Embryonic facial prominence (tissue), 1 donor: ENCODE results near the gene RERE.
"Not testable (repeated sequence)": the region's sequence is repeated elsewhere in the genome, so short reads cannot be mapped to it uniquely, and the experiment has no call there.

Experiments used
- DNase-seq: peaks from one replicate; pipeline ENCODE4 v3.0.0-alpha.2; 2016; ENCODE audit errors: extremely low spot score

RERE gene

DNA sequence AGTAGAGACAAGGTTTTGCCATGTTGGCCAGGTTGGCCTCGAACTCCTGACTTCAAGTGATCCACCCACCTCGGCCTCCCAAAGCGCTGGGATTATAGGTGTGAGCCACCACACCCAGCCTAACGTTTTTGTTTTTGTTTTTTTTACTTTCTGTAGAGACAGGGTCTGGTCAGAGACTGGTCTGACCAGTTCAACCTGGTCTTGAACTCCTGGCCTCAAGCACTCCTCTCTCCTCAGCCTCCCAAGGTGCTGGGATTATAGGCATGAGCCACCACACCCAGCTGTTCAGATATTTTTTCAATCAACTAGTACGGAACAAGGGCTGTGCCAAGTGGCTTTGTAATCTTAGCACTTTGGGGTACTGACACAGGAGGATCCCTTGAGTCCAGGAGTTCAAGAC is 209.5 kb downstream of the RERE start:
- no peak for DNase-seq

DNA sequence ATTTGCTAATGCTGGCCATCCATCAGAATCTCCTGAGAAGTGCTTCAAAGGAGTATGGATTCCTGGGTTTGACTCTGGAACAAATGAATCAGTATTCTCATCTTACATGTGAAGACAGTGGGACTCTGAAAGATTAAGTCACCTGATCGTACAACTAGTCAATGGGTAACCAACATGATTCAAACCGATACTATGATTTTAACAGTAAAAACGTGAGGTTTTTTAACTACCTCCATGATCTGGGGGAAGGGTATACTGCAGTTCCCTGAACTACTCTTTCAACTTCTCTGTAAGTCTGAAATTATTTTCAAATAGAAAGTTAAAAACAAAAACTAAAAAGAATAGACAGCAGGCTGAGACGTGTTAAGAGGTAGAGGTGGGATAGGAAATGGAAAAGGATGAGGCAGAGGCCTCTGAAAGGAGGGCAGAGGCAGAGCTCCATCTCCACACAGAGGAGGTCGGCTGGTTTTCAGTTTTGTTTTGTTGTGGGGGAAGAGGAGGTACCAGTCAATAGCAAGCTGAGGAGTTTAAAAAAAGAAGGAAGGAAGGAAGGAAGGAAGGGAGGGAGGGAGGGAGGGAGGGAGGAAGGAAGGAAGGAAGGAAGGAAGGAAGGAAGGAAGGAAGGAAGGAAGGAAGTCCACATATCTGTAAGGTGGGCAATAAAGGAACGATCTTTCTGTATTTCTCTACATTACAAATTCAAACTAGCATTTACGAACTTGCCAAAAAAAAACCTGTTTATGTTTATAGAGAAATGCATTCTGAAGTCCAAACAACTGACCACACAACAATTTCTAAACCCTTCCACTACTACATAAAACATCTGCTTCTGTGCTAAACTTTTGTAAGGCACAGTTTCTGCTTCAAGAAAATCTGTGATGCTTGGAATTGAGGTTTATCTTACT is 213.1 kb downstream of the RERE start:
- DNase-seq = no peak

DNA sequence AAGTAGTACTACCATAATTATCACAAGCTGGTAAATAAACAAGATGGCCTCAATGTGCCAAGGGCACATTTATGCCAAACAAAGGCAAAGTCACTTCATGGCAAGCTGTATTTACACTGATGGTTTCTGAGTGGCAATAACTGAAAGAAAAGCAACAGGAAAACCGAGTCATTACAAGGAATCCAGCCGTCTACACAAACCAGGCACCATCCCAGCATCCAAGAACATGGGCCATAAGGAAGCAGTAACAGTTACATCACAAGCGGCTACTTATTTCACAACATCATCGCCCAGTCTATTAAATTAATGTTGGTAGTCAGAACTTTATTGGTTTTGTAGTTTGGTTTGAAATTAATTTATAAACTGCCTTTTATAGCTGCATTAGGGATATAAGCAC is 214.2 kb downstream of the RERE start:
- no peak for DNase-seq

DNA sequence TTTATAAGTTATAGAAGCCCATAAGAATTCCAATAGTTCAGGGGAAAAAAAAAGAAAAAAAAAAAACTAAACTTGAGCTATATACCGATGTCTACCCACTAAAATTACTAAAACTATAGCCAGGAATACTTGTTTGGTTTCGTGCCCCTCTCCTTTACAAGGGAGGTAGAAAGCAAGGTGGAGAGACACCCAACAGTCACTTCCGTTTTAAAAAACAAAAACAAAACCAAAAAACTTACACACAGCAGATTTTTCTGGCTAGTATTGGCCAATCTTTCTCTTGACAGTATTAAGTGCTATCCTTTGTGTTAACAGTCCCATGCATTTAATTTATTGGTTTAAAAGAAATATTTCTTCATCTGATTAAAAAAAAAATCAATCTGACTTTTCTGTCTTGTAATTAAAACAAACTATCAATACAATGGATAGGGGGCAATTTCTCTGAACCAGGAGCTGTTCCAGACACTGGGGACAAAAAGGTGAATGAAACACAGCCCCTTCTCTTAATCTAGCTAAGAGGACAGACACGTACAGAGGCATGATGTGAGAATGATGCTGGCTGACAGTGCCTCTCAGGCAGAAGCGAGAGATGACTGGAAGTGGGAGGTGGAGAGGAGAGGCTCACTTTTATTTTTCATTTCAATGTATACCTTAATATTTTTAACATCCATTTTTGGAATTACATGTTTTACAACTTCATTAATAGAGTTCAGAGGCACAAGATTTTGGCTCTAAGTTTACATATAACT is 214.8 kb downstream of the RERE start:
- no peak for DNase-seq

DNA sequence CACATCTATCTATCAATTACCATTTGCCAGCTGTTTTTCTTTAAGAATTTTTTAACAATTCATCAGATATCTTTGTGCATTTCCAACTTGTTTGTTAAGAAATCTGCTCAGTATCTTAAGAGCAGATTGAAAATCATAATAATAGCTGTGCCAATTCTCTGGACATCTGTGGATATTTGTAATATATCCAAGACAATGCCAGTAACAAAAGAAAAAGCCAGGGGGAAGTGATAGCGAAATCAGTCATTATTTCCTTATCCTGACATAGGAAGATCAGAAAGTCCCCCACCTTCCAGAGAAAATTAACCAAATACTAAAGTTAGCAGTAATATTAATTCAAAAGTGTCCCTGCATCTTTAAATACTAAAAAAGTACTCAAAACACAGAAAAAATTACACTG is 217.1 kb downstream of the RERE start:
- no peak for DNase-seq

DNA sequence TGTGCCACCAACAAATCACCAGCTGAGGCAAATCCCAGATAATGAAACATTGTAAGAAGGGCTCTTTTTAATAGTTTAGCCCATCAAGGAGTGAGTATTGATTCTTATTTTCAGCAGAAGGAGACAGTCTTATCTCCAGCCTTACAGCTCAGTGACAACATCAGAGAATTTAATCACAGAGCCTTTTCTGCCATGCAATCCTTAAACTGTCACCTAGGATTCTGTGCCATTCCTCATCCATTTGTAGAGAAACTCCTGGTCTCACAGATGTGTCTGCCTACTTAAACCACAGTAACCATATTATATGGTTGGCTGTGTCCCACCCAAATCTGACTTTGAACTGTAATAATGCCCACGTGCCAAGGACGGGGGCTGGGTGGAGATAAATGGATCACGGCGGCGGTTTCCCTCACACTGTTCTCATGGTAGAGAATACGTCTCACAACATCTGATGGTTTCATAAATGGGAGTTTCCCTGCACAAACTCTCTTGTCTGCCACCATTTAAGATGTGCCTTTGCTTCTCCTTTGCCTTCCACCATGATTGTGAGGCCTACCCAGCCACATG is 217.7 kb downstream of the RERE start:
- no peak for DNase-seq

DNA sequence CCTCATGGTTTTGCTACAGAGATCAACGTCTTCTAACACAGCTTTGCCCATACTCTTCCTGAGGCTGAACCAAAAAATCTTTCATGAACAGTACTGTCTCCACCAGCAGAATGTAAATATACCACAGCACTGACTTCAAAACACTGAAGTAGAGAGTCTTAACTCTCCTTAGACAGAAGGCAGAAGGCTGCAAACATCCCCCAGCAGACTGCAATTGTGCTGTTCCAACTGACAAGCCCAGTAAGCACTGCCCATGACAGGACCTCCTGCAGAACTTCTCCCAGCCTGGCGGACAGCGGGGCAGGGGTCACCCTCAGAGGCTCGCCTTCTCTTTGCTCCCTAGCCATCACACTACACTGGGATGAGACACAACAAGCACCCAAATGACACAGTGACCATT is 218.7 kb downstream of the RERE start:
- DNase-seq = no peak

DNA sequence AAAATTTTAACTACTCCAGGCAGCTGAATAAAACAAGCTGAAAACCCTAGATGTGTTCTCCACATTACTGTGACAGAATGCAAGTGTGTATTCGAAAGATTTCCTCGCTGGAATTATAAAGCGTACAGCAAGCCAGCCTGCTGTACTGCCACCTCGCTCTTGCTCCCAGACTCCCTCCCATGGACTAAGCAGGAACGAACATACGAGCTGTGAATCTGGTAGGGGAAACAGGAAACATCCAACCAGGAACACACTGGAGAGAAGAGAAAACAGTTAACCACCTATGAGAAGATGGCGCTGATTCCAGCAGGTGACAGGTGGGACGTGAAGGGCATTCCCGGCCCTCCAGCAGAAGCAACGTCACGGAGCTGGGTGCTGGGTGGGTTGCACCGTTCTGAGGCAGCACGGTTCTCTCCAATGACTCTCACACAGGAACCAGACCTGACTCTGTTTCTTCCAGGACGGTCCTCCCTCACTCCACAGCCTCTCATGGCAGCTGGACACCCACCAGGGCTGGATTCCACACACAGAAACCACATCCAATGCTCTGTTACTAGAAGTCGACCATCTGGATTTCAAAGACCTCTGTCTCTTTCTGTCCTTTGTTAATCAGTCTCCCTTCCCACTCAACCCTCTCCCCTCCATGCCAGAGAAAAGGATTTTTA is 219.2 kb downstream of the RERE start:
- no peak for DNase-seq

DNA sequence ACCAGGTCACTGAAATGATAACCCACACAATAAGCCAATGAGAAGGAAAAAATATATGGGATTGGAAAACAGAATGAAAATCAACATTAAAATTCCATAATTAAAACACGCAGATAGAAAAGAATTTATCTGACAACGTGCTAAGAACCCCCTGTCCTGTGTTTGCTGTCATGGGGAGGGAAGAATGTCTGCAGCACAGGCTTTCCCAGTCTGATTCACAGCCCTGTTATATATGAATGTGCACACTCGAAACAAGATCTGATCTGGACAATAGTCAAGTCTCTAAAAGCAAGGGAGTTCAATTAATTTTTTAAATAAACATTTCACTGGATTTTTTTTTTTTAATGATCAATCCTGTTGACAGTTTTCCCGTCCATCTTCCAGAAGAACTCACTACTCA is 220.0 kb downstream of the RERE start:
- no peak for DNase-seq

DNA sequence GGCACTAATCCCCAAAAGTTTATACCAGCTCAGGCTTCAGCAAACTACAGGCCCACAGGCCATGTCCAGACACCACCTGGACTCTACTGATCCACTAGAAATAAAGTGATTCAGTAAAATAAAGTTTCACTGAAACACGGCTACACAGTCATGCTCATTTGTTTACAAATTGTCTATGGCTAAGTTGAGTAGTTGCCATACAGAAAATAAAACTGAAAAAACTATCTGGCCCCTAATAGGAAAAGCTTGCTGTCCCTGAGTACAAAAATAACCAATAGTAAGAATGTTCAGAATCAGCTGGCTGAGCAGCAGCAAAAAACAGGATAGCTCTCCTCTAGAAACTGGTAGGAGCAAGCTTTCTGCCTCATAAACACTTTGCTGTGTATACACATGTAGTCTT is 221.5 kb downstream of the RERE start:
- DNase-seq = no peak

DNA sequence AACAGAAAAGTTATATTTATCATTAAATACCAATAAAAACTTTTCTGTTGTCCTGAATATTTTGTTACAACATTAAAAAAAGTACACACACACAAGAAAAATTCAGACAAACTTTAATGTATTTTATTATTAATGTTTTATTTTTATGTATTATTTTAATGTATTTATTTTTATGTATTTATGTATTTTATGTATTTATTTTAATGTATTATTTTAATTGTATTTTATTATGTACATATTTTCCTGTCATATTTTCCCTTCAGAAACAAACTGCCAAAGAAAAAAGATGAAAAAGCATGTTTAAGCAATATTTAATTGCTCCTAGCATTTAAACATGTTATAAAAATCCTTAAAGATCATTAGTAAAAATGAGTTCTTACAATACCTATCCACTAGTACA is 222.1 kb downstream of the RERE start:
- DNase-seq = no peak

DNA sequence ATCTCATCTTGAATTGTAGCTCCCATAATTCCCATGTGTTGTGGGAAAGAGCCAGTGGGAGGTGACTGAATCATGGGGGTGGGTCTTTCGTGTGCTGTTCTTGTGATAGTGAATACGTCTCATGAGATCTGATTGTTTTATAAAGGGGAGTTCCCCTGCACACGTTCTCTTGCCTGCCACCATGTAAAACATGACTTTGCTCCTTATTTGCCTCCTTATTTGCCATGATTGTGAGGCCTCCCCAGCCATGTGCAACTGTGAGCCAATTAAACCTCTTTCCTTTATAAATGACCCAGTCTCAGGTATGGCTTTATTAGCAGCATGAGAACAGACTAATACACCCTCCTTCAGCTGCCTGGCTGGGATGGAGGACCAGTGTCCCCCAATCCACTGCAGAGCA is 224.1 kb downstream of the RERE start:
- DNase-seq = not testable (repeated sequence)

DNA sequence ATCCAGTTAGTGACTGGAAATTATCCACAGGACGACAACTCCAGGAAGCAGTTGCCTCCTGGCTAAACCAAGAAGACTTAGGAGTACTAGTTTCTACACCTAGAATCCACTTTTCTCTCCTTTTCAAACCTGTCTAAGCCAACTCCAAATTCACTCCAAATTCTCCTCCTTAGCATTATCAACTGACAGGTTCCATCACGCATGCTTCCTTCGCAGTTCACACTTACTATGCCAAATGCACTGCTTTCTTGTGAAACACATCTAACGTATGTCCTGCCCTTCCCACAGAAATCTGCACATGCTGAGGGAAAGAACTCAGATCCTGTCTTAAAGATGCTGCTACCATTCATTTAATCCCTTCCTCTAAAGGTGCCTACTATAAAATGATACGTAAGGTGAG is 225.9 kb downstream of the RERE start:
- DNase-seq = no peak

DNA sequence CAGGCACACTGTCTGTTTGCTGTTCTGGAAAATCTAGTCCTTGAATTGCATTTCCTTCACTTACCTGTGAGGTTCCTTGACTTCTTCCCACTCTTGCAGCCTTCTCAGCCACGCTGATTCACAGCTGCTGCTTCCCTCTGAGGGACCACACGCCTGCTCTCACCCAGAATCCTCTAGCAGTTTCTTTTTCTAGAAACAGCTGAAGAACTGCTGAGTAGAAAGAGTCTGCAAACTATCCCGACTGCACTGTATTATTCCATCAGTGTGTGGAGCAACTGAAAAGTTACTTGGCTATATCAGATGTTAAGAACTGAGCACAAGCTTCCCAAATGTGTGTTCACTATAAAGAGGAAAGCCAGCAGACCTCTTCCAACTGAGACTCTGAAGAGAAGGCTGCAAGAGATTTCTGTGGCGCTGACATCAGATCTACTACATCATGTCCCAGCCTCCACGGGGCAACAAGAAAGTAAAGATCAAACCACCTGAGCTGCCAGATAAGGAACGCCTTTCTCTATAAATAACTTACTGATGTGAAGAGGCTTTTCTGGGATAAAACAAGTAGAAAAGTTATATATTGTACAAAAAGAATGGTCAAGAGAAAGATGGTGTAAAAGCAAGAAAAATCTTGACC is 226.6 kb downstream of the RERE start:
- DNase-seq = no peak

DNA sequence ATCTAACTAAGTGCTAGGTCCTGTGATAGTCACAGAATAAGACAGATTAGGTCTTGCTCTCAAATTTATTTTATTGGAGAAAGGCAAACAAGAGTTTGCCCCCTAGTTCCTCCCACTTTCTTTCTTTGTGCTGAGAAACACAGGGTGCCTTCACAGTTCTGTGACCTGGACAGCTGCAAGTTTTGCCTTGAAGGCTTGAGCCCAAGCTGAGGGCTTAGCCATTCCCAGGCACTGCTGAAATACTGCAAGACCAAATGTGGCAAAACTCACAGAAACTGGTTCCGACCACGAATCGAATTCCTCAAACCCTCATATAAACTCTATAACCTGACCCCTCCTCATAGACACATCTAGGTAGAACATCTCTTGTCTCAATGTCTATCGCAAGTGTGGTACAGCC is 227.9 kb downstream of the RERE start:
- no peak for DNase-seq

DNA sequence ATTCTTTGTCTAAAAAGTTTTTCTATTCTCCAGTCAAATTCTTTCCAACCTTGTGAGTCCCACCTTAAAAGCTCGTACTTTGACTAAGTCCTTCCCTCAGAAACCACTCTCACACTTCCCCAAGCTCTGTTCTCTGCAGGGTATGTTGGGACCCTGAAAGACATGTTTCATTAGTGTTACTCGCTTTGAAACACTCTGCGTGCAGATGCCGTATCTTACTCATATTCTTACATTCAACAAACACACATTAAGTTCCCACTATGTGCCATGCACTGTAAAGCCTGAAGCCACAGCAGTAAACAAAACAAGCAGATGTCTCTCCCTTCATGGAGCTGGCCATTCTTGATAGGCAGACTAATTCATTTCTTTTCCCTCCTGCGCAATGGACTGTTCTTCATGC is 229.7 kb downstream of the RERE start:
- DNase-seq = no peak

DNA sequence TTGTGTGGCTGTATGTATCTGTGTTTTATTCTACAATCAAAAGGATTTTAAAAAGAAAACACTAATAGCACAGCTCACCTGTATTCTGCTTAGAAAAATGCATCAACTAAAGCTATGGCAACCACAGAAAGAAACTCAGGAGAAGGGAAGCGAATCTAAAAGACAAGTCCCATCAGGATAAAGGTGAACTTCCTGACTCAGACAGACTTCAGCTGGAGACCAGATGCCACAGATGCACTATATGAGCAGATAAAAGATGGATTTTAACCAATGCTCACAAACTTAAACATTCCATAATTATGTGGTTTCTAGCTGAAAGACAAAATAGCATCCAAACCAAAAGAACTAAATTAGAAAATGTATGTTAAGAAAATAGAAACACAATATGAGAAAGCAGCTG is 231.0 kb downstream of the RERE start:
- DNase-seq = no peak

DNA sequence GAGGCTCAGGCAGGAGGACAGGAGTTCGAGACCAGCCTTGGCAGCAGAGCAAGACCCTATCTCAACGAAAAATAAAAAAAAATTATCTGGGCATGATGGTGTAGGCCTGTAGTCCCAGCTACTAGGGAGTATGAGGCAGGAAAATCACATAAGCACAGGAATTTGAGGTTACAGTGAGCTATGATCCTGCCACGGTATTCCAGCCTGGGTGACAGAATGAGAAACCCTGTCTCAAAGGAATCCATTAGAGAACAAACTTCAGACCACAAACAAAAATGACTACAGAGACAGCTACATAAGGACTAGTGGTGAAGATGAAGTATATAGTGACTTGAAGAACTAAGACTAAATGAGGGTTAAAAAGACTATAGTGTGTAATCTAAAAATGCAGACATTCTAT is 233.1 kb downstream of the RERE start:
- no peak for DNase-seq

DNA sequence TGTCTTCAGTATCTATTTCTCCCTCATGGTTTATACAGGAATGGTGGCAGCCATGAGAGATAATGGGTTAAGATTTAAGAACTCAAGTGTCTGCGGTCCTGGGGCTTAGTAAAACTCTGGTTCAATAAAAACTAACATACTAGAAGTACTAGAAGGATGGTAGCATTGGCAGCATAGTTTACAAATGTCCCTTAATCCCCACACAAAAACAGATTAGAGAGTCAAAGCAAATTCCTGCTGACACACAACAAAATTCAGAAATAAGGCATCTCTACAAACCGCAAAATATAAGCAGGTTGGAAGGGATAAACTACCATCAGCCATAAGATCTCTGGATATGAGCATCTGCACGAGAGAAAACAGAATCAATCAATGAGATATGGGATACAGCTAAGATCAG is 234.4 kb downstream of the RERE start:
- no peak for DNase-seq

DNA sequence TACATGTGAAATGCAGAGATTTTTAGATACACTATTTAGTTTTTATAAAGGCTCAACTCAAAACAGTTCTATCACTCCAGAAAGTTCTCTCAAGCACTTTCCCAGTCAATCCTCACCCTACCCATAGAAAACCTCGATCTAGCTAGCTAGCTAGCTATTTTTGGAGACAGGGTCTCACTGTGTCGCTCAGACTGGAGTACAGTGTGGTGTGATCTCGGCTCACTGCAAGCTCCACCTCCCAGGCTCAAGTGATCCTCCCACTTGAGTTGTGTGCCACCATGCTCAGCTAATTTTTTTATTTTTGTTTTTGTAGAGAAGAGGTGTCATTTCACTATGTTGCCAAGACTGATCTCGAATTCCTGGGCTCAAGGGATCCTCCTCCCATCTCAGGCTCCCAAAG is 236.9 kb downstream of the RERE start:
- no peak for DNase-seq

DNA sequence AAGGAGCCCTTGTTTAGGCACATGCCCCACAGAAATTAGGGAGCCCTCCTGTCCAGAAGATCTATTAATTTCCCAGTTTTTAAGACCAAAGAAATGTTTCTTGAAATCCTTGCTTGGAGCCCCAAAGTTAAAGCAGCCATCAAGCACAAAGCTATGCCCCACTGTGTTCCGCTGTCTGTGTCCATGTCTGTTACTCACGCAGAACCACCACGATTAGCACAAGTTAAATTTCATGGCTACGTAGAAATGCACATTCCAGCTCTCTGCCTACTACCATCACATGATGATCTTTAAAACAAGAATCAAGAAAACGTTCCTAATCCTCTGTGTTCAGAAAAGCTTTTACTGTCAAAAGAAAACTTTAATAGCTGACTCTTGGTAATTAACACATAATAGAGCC is 238.5 kb downstream of the RERE start:
- no peak for DNase-seq
